ENCODE data around the gene MOV10L1.

MOV10L1 gene

DNA sequence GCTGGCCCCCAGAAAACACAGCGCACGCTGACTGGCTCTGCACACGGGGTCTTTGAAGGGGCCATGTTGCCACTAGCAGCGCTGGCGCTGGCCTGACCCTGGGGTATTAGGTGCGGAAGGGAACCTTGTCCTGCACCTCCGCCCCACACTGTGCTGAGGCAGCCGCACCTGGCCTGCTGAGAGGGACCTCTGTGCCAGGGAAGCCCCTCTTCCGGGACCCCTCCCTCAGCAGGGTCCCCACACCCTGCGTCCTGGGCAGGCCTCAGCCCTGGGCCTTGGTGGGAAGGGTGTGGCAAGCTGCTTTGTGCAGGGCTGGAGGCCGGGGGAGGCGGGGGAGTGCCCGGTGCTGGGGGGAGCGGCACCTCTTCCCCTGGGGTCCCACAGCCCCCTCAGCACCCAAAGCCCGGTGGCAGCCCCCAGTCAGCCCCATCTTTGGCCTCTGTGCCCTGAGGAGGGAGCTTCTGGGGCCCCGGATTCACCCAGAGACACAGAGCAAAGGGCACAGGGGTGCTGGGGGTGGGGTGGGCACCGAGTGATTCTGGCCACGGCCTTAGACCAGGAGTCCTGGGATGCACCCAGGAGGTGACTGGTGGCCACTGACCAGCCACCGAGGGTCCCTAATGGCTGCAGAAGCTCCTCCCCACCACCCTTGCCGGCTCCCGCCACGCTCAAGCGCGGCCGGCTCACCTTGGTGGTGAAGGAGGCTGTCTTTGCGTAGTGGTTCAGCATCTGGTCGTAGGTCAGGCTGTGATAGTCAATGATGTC lies 43.1 kb upstream of the MOV10L1 start:
- ChIA-PET CTCF (no interaction called here), POLR2A (ENCODE audit: low non-redundant PET) (no interaction called here)
- DNase-seq (ENCODE audit: low spot score), result no peak
- no peak overlapping the region for H3K27ac ChIP-seq
- TF ChIP-seq, protein P1, sequence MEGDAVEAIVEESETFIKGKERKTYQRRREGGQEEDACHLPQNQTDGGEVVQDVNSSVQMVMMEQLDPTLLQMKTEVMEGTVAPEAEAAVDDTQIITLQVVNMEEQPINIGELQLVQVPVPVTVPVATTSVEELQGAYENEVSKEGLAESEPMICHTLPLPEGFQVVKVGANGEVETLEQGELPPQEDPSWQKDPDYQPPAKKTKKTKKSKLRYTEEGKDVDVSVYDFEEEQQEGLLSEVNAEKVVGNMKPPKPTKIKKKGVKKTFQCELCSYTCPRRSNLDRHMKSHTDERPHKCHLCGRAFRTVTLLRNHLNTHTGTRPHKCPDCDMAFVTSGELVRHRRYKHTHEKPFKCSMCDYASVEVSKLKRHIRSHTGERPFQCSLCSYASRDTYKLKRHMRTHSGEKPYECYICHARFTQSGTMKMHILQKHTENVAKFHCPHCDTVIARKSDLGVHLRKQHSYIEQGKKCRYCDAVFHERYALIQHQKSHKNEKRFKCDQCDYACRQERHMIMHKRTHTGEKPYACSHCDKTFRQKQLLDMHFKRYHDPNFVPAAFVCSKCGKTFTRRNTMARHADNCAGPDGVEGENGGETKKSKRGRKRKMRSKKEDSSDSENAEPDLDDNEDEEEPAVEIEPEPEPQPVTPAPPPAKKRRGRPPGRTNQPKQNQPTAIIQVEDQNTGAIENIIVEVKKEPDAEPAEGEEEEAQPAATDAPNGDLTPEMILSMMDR (conservative IDR thresholded peaks at IDR 0.05; ENCODE audit: low read depth), result no peak

DNA sequence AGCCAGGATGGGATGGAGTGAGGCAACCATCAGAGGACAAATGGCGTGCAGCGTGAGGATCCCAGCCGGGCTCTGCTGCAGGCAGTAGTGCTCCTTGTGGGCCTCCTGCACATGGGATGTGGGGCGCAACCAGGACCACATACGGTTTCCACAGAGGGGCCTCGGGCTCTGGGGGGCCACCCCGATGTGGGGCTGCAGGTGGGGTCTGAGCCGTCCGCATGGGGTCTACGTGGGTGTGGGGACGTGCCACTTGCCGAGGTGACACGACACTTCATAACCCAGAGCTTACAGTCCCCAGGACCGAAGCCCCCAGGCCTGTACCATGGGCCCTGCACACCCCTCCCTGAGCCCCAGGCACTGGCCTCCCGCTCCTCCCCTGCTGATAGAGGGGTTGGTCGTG lies 42.5 kb upstream of the MOV10L1 start:
- ChIA-PET POLR2A (ENCODE audit: low non-redundant PET) (no interaction called here), CTCF (interaction anchor here (0.6 kb wide), 1 partner anchor 18 kb away, joined by 4 read pairs; no protein-coding TSS in a partner anchor)
- TF ChIP-seq, protein P1 (conservative IDR thresholded peaks at IDR 0.05; ENCODE audit: low read depth), result no peak
- DNase-seq (ENCODE audit: low spot score), result no peak
- no peak overlapping the region for H3K27ac ChIP-seq

DNA sequence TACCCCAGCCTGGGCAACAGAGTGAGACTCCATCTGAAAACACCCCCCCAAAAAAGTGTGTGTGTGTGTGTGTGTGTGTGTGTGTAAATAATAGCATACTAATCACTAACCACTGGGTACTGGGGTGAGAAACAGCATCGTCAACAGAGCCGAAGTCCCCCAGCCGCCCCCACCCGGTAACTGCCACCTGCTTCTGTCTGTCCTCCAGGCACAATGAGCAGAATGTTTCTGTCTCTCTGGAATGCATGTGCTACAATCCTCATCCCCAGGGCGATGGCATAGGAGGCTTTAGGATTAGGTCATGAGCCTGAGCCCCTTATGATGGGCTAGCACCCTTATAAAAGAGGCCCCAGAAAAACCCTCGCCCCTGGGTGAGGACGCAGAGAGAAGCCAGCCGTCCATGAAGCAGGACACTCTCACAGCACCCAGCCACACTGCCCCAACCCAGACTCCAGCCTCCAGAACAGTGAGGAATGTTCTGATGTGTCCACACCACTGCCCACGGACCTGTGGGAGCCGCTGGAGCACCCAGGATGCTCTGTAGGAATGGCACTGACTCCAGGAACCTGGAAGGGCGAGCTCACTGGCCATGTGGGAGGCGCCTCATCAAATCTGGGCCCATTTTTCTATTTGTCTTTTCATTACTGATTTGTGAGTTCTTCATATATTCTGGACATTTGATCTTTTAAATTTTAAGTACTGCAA lies 41.6 kb upstream of the MOV10L1 start:
- DNase-seq (ENCODE audit: low spot score), result no peak
- TF ChIP-seq, protein P1 (conservative IDR thresholded peaks at IDR 0.05; ENCODE audit: low read depth), result no peak
- CTCF ChIA-PET, result interaction anchor here (0.6 kb wide), 1 partner anchor 18 kb away, joined by 4 read pairs; no protein-coding TSS in a partner anchor
- POLR2A ChIA-PET (ENCODE audit: low non-redundant PET), result no interaction called here
- H3K27ac ChIP-seq, result no peak overlapping the region

DNA sequence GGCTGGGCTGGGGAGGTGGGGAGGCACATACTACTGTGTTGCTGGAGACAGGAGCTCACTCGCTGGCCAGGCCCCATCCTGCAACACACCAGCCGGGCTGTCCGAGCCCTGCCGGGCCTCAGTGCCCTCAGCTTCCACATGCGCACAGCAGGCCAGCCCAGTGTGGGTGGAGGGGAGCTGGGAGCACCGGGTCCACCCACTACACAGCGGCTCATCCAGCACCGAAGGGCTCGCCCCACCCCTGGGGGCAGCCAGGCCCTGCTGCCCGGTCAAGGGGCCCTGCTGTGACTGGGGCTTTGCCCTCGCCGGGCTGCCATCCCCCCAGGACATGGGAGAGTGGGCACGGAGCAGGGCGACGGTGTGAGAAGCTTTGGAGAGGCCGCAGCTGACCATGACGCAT lies 41.0 kb upstream of the MOV10L1 start:
- TF ChIP-seq, protein P1 (conservative IDR thresholded peaks at IDR 0.05; ENCODE audit: low read depth), result no peak
- no peak overlapping the region for H3K27ac ChIP-seq
- ChIA-PET CTCF (no interaction called here), POLR2A (ENCODE audit: low non-redundant PET) (no interaction called here)
- no peak for DNase-seq (ENCODE audit: low spot score)

DNA sequence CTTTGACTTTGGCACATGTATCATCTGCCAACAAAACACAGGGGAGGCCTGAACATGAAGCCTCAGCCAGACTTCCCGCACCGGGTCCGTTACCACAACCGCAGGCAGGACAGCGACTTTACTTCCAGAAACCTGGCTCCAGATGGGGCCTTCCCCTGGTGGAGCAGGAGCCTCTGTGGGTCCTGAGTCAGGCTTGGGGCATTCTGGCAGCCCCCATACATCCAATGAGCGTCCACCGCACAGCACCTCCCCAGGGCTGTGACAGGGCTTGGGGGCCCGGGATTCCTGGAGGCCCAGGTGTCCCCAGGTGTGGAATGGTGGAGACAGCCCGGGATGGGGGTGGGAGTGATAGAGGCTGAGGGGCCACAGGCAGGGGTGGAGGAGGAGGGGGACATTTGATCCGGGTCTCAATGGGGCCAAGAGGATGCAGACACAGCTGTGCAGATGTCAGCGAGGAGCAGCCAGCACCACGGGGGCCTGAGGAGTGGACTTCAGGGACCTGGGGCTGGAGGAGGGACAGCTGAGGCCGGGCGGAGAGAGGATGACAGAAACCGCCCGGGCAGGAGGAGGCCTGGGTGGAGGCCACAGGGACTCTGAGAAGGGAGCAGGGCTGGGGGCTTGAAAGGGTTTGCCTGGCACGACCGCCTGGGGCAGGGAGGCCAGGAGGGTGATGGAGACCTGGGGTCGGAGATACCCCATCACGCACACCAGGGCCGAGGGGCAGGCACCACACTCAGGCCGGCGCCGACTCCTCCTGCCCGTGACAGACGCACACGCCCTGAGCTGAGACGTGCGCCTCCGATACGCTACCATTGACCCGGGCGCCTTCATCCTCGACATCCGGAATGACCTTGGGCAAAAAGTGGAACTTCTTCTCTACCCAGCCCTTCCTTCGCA lies 40.3 kb upstream of the MOV10L1 start:
- TF ChIP-seq, protein P1 (conservative IDR thresholded peaks at IDR 0.05; ENCODE audit: low read depth), result no peak
- CTCF ChIA-PET, result no interaction called here
- H3K27ac ChIP-seq, result no peak overlapping the region
- POLR2A ChIA-PET (ENCODE audit: low non-redundant PET), result no interaction called here
- no peak for DNase-seq (ENCODE audit: low spot score)

DNA sequence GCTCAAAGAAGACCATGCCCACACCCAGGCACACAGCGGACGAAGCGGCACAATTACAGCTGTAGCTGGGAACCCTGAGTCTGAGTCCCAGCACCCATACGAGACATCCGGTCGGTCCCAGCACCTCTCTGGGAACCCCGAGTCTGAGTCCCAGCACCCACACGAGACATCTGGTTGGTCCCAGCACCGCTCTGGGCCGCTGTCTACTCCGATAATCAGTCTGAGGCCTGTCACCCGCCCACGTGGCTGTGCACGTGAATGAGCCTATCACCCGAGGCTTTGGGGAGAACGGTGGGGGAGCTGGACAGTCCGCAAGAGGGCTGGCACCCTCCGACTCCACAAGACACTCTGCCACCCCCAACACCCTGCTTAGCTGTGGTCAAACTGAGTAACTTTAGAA lies 37.9 kb upstream of the MOV10L1 start:
- POLR2A ChIA-PET (ENCODE audit: low non-redundant PET), result no interaction called here
- TF ChIP-seq, protein P1 (conservative IDR thresholded peaks at IDR 0.05; ENCODE audit: low read depth), result no peak
- CTCF ChIA-PET, result no interaction called here
- no peak overlapping the region for H3K27ac ChIP-seq
- DNase-seq (ENCODE audit: low spot score), result no peak

Measured in RWPE1 (cell line).